Breast epithelium (tissue), 3 donors: ENCODE measurements around the gene MPRIP.

Experiments
- POLR2A ChIP-seq: fragments of 450-650 bp; IDR thresholded peaks from one replicate; pipeline ENCODE4 v1.6.1; 2016; ENCODE audit warnings: antibody characterized with exemption, mild to moderate bottlenecking, moderate library complexity
- POLR2AphosphoS5 ChIP-seq, 3 donors: sonication (generic); formaldehyde crosslinking; IDR thresholded peaks; one replicate each; pipeline ENCODE4 v1.6.1; 2017; ENCODE audit warnings: antibody characterized with exemption in 3 of 3
- TF ChIP-seq, protein P1 (sequence below), 3 donors: fragments of 450-650 bp; IDR thresholded peaks; one replicate each; pipeline ENCODE4 v1.5.1; 2016 to 2017; ENCODE audit warnings: antibody characterized with exemption in 3 of 3, mild to moderate bottlenecking in 3 of 3, moderate library complexity in 3 of 3

DNA sequence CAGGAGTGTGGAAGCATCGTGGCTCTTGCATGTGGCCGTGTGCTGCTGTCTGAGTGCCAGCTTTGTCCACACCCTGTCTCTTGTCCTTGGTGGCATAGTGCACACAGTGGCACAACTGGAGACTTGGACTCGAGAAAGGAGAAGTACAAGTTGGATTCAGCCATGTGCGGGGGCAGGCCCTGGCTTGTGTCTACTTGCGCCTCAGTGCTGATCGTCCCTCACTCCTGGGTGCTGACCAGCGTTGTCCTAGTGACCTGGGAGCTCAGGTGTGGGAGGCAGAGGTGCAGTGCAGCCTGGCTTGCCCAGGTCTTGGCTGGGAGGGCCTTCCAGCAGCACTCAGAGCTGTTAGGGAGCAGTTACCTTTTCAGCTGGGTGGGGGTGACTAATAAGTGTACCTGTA lies 20.6 kb downstream of the MPRIP start:
- TF ChIP-seq, protein P1, sequence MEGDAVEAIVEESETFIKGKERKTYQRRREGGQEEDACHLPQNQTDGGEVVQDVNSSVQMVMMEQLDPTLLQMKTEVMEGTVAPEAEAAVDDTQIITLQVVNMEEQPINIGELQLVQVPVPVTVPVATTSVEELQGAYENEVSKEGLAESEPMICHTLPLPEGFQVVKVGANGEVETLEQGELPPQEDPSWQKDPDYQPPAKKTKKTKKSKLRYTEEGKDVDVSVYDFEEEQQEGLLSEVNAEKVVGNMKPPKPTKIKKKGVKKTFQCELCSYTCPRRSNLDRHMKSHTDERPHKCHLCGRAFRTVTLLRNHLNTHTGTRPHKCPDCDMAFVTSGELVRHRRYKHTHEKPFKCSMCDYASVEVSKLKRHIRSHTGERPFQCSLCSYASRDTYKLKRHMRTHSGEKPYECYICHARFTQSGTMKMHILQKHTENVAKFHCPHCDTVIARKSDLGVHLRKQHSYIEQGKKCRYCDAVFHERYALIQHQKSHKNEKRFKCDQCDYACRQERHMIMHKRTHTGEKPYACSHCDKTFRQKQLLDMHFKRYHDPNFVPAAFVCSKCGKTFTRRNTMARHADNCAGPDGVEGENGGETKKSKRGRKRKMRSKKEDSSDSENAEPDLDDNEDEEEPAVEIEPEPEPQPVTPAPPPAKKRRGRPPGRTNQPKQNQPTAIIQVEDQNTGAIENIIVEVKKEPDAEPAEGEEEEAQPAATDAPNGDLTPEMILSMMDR (IDR thresholded peaks at IDR 0.05): no peak
- TF ChIP-seq POLR2A: no peak
- TF ChIP-seq POLR2AphosphoS5 (IDR thresholded peaks at IDR 0.05): no peak
